ENCODE measurements around the gene PGLYRP4. TPM values are rescaled to one million over a fixed set of nuclear protein-coding genes. Genes with fewer than 3 reads are reported as not detected.

PGLYRP4 gene
- not detected for total RNA-seq
- long read RNA-seq: 0 reads

- no peak within 1 kb of the TSS for H3K4me3 ChIP-seq
- H3K36me3 ChIP-seq: no peaks in the 10 kb centered on the region
- H3K9me3 ChIP-seq: no peaks in the 10 kb centered on the region
- ATAC-seq (no peak), DNase-seq (no peak)
- no peaks in the 10 kb centered on the region for H3K27me3 ChIP-seq
- TF ChIP-seq POLR2A (IDR thresholded peaks at IDR 0.05) (no peak), CTCF (IDR thresholded peaks at IDR 0.05) (no peak)
- WGBS (ENCODE audit: insufficient coverage, low coverage, low lambda C conversion rate, missing lambda C conversion rate): 35% methylated on average over 6 of the region's 10 CpGs
- no peak within 1 kb of the TSS for H3K27ac ChIP-seq
- no peaks in the 10 kb centered on the region for H3K4me1 ChIP-seq
- intact Hi-C loops (cut with DNase I): loop anchor here in 1 of 2 donors (5.0 kb wide), 1 partner anchor 144 kb away; no protein-coding TSS in a partner anchor
Observed at GRCh38 chr1:153348511-153349362, at the start of gene PGLYRP4. TSS of gene PGLYRP4 (minus strand) at chr1:153348841. CDS start at chr1:153347932, 909 bp downstream.

GRCh38 chr1:153397924-153398651, 49.4 kb upstream of the PGLYRP4 start:
- no peaks in the 10 kb centered on the region for H3K36me3 ChIP-seq
- no peaks in the 10 kb centered on the region for H3K4me1 ChIP-seq
- no peak overlapping the region for H3K27ac ChIP-seq
- ATAC-seq (no peak), DNase-seq (no peak)
- no peak overlapping the region for H3K4me3 ChIP-seq
- H3K27me3 ChIP-seq: no peaks in the 10 kb centered on the region
- TF ChIP-seq POLR2A (IDR thresholded peaks at IDR 0.05) (no peak), CTCF (IDR thresholded peaks at IDR 0.05) (no peak)
- no peaks in the 10 kb centered on the region for H3K9me3 ChIP-seq
- WGBS (ENCODE audit: insufficient coverage, low coverage, low lambda C conversion rate, missing lambda C conversion rate): 33% methylated on average over 1 of the region's 6 CpGs
- intact Hi-C loops (cut with DNase I): no loop called here

GRCh38 chr1:153397051-153397923, 48.6 kb upstream of the PGLYRP4 start:
- DNase-seq: no peak
- H3K27me3 ChIP-seq: no peaks in the 10 kb centered on the region

More at GRCh38 chr1:153397051-153397923, 48.6 kb upstream of the PGLYRP4 start:
- no peak for ATAC-seq
- TF ChIP-seq POLR2A (IDR thresholded peaks at IDR 0.05) (no peak), CTCF (IDR thresholded peaks at IDR 0.05) (no peak)
- no peaks in the 10 kb centered on the region for H3K4me1 ChIP-seq
- no peaks in the 10 kb centered on the region for H3K36me3 ChIP-seq
- H3K9me3 ChIP-seq: no peaks in the 10 kb centered on the region
- WGBS (ENCODE audit: insufficient coverage, low coverage, low lambda C conversion rate, missing lambda C conversion rate): 74% methylated on average over 10 of the region's 19 CpGs
- intact Hi-C loops (cut with DNase I): no loop called here
- H3K4me3 ChIP-seq: no peak overlapping the region
- H3K27ac ChIP-seq: no peak overlapping the region

Measured in right lobe of liver (tissue), 6 donors.